K562 (cell line): Measurements from ENCODE around the gene PPP2R2D. TPM values are rescaled to one million over a fixed set of nuclear protein-coding genes. Genes with fewer than 3 reads are reported as not detected.

ENCODE experiments used
- ATAC-seq: fragments of 200-7000 bp; cut with Tn5 transposase; 3 replicates; pipeline ENCODE4 v1.9.1; 2020; ENCODE audit warnings: moderate library complexity
- BruUV-seq: library from RNA; stranded (reverse); fragments of 400-500 nt; replicated peaks from 2 replicates; lab custom pipeline; 2021; lab: Mats Ljungman, UMichigan
- CTCF ChIA-PET: fragments of 300-600 bp; formaldehyde crosslinking; extraction: SDS; loops from one replicate; lab custom pipeline; 2021; ENCODE audit warnings: low intra/inter-chr PET ratio; lab: Yijun Ruan, JAX
- POLR2A ChIA-PET: fragments of 300-600, 350-650 bp; sonication (Branson Sonifier 250); formaldehyde crosslinking; extraction: SDS; loops from one replicate; lab custom pipeline; 2021; ENCODE audit warnings: antibody characterized with exemption, inconsistent platforms; lab: Yijun Ruan, JAX
- DNase-seq, 4 experiments: peaks; one replicate each; pipeline versions ENCODE4 v3.0.0 to v3.0.0-alpha.2; 2011 to 2018; ENCODE audit warnings: low spot score in 3 of 4, mixed read lengths in 3 of 4; ENCODE audit errors: extremely low read depth in 1 of 4
- FAIRE-seq: peaks from 2 replicates; lab custom pipeline; 2011; peaks lifted over from hg19 to GRCh38; lab: Jason Lieb, UNC
- H2AFZ ChIP-seq: 2 replicates; pipeline ENCODE4 v1.6.0; 2011; ENCODE audit warnings: low read depth, low read length, control low read depth, inconsistent platforms
- H3K27ac ChIP-seq: fragments of 200-600 bp; 3 replicates; pipeline ENCODE4 v1.8.0; 2011; ENCODE audit warnings: low read depth, mild to moderate bottlenecking, control low read depth, inconsistent platforms, low read length, moderate library complexity, mixed read lengths; ENCODE audit errors: extremely low read depth
- H3K27me3 ChIP-seq, 2 experiments: fragments of 300-600 bp in 1 of 2; 2 replicates in 1 of 2; 3 replicates in 1 of 2; pipeline versions ENCODE4 v1.6.0 to v1.8.0; 2011; ENCODE audit warnings: inconsistent platforms in 2 of 2, low read length in 2 of 2, mild to moderate bottlenecking in 1 of 2, mixed read lengths in 1 of 2, moderate library complexity in 1 of 2; ENCODE audit not compliant: control insufficient read depth in 2 of 2, insufficient read depth in 2 of 2
- H3K36me3 ChIP-seq: fragments of 300-600 bp; 3 replicates; pipeline ENCODE4 v1.8.0; 2011; ENCODE audit warnings: mild to moderate bottlenecking, low read length, inconsistent platforms; ENCODE audit not compliant: control insufficient read depth, insufficient read depth
- H3K4me1 ChIP-seq, 2 experiments: fragments of 200-600 bp in 1 of 2; replicated peaks in 1 of 2; 2 replicates in 1 of 2; 3 replicates in 1 of 2; pipeline versions ENCODE4 v1.5.1 to v1.8.0; 2011; ENCODE audit warnings: inconsistent platforms in 2 of 2, low read length in 2 of 2, mild to moderate bottlenecking in 1 of 2, mixed read lengths in 1 of 2, moderate library complexity in 1 of 2; ENCODE audit not compliant: control insufficient read depth in 2 of 2, insufficient read depth in 2 of 2
- H3K4me2 ChIP-seq: 2 replicates; pipeline ENCODE4 v1.6.1; 2011; ENCODE audit warnings: low read length, control low read depth, inconsistent platforms, mixed read lengths; ENCODE audit not compliant: insufficient read depth
- H3K4me3 ChIP-seq: fragments of 200-600 bp; sonication (generic), shearing (Covaris generic); 2 replicates; pipeline ENCODE4 v1.5.1; 2016; ENCODE audit warnings: control low read depth, inconsistent platforms
- H3K79me2 ChIP-seq: fragments of 200-600 bp; 3 replicates; pipeline ENCODE4 v1.8.0; 2011; ENCODE audit warnings: low read length, inconsistent platforms; ENCODE audit not compliant: control insufficient read depth, insufficient read depth
- H3K9ac ChIP-seq, 2 experiments: 2 replicates each; pipeline versions ENCODE4 v1.6.0 to v1.6.1; 2011; ENCODE audit warnings: low read depth in 2 of 2, low read length in 2 of 2, control low read depth in 1 of 2, inconsistent platforms in 1 of 2, mild to moderate bottlenecking in 1 of 2, mixed read lengths in 1 of 2; ENCODE audit not compliant: insufficient read depth in 1 of 2
- H3K9me1 ChIP-seq: one replicate; pipeline ENCODE4 v1.6.0; 2011; ENCODE audit warnings: inconsistent platforms, mild to moderate bottlenecking, low read length, moderate library complexity; ENCODE audit not compliant: control insufficient read depth, insufficient read depth
- H3K9me3 ChIP-seq: replicated peaks from 2 replicates; pipeline ENCODE4 v1.5.1; 2011; ENCODE audit warnings: low read depth, low read length, inconsistent platforms; ENCODE audit not compliant: control insufficient read depth, insufficient read depth
- H4K20me1 ChIP-seq: replicated peaks from 2 replicates; pipeline ENCODE4 v1.6.1; 2011; ENCODE audit warnings: low read length, inconsistent platforms, mixed read lengths; ENCODE audit not compliant: control insufficient read depth, insufficient read depth
- CC2D1A ChIP-seq: fragments of 450-650 bp; IDR thresholded peaks from 2 replicates; pipeline ENCODE4 v1.6.1; 2017; ENCODE audit warnings: mild to moderate bottlenecking
- MYBL2 ChIP-seq, 2 experiments: fragments of 450-650 bp in 1 of 2; sonication (generic) in 1 of 2; formaldehyde crosslinking in 1 of 2; IDR thresholded peaks; 2 replicates each; pipeline versions ENCODE4 v1.6.1 to v1.8.1; 2017 to 2022; ENCODE audit warnings: borderline replicate concordance in 1 of 2, inconsistent platforms in 1 of 2, low read depth in 1 of 2, mild to moderate bottlenecking in 1 of 2, missing genetic modification reagents in 1 of 2, moderate library complexity in 1 of 2
- TCF3 ChIP-seq: sonication (generic); formaldehyde crosslinking; IDR thresholded peaks from 2 replicates; pipeline ENCODE4 v1.4.0; 2020; ENCODE audit warnings: mild to moderate bottlenecking, missing genetic modification reagents
- TCF7 ChIP-seq: sonication (generic); IDR thresholded peaks from 2 replicates; pipeline ENCODE4 v1.6.1; 2016; ENCODE audit warnings: antibody characterized with exemption, borderline replicate concordance
- ZFX ChIP-seq: sonication (generic); formaldehyde crosslinking; IDR thresholded peaks from 2 replicates; pipeline ENCODE4 v1.8.0; 2022; ENCODE audit warnings: mild to moderate bottlenecking, missing genetic modification reagents, moderate library complexity
- ZNF134 ChIP-seq: fragments of 250-450 bp; sonication (Bioruptor Pico); conservative IDR thresholded peaks from 2 replicates; pipeline ENCODE4 v1.4.0; 2020
- ZNF696 ChIP-seq: fragments of 250-450 bp; sonication (Bioruptor Pico); conservative IDR thresholded peaks from 2 replicates; pipeline ENCODE4 v1.4.0; 2020; ENCODE audit warnings: mild to moderate bottlenecking, moderate library complexity
- WGBS: fragments of 100-300 bp; shearing (Covaris generic); methylation state at CpG from one replicate; pipeline ENCODE4 v1.1.6; 2016; ENCODE audit warnings: low coverage, mixed read lengths; ENCODE audit not compliant: insufficient coverage; ENCODE audit errors: missing lambda C conversion rate; 5-methylcytosine and 5-hydroxymethylcytosine counted together
- in situ Hi-C: fragments of 300-500 bp; cut with MboI; formaldehyde crosslinking; loops from 4 replicates; pipeline ENCODE4 v1.15.0; 2018; ENCODE audit warnings: inconsistent platforms, mixed read lengths
- intact Hi-C: fragments of 100-400 bp; cut with micrococcal nuclease; formaldehyde crosslinking; loops from 2 replicates; pipeline ENCODE4 v1.14.2; 2022
- polyA plus RNA-seq, 8 experiments: library from polyadenylated mRNA; depleted of rRNA in 4 of 8; stranded (reverse) in 5 of 8; unstranded in 3 of 8; fragments of >200 nt; fragmentation: Nextera tagmentation in 2 of 8; fragmentation: Illumina TruSeq in 1 of 8; extraction: Ambion mirVana in 2 of 8; extraction: Trizol in 1 of 8; gene quantifications; 2 replicates each; pipeline versions ENCODE4 v1.2.1 to v1.2.3, GENCODE V29; 2011 to 2014; ENCODE audit warnings: inconsistent platforms in 1 of 8, missing spikeins in 1 of 8
- total RNA-seq, 7 experiments: library from RNA; depleted of rRNA in 6 of 7; stranded (reverse); fragments of >200 nt in 6 of 7; fragmentation: Illumina TruSeq in 2 of 7; extraction: Trizol in 2 of 7; gene quantifications; 2 replicates each; pipeline versions ENCODE4 v1.2.1 to v1.2.3, GENCODE V29; 2011 to 2021; ENCODE audit warnings: low replicate concordance in 1 of 7

Gene PPP2R2D
- total and polyA plus RNA-seq, 9 of the 15 experiments (the other 6 are each of a cell fraction or from before 2014, with no cell fraction given): 1.9 to 37.0 (median 26.8) TPM

DNA sequence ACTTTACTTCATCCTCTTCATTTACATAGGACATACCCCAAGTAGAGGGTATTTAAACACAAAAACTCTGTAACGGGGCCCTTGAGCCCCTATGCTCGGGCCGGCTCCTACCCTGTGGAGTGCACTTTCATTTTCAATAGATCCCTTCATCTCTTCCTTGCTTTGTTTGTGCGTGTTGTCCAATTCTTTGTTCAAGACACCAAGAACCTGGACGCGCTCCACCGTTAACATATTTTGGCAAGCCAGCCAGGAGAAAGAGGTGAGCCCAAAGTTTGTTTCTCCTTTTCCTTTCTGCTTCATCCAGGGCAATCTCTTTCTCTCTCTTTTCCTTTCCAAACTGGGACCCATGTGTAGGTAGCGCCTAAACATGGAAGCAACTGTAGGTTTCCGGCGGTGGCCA is 106.9 kb downstream of the PPP2R2D start:
- in situ Hi-C loops (no loop called here), intact Hi-C loops (no loop called here)
- H3K27ac ChIP-seq: no peak overlapping the region
- H3K79me2 ChIP-seq: no peaks in the 10 kb centered on the region
- no peaks in the 10 kb centered on the region for H3K36me3 ChIP-seq
- no peak overlapping the region for H3K4me2 ChIP-seq
- peaks cover 0 to 5% of the 10 kb centered on the region in 2 experiments; a peak in 3 of 5 replicates for H3K4me1 ChIP-seq
- no peaks in the 10 kb centered on the region for H3K9me1 ChIP-seq
- no peak for FAIRE-seq
- no peak overlapping the region for H3K4me3 ChIP-seq
- H3K9ac ChIP-seq: no peak overlapping the region
- no peak for DNase-seq
- CTCF ChIA-PET: interaction anchor here (0.6 kb wide), 1 partner anchor 64 kb away, joined by 3 read pairs; no protein-coding TSS in a partner anchor
- POLR2A ChIA-PET: interaction anchor here (1.2 kb wide), 1 partner anchor 11 kb away, joined by 5 read pairs; no protein-coding TSS in a partner anchor
- TF ChIP-seq TCF7: no peak
- TF ChIP-seq ZNF134: no peak
- no peak for TF ChIP-seq ZFX (CRISPR knock-in tag)
- no peak for TF ChIP-seq ZNF696 (CRISPR knock-in tag)
- TF ChIP-seq MYBL2 (IDR thresholded peaks at IDR 0.05; ENCODE audit: low read depth): no peak
- TF ChIP-seq MYBL2 (CRISPR knock-in tag; IDR thresholded peaks at IDR 0.05; ENCODE audit: borderline replicate concordance): no peak
- TF ChIP-seq CC2D1A: no peak
- TF ChIP-seq TCF3: no peak
- BruUV-seq: no TSS peak
- H4K20me1 ChIP-seq: no peaks in the 10 kb centered on the region
- no peaks in the 10 kb centered on the region for H3K27me3 ChIP-seq
- H3K9me3 ChIP-seq: peaks cover 2% of the 10 kb centered on the region; the same call in 1 of the 2 replicates
- ATAC-seq: no peak
- WGBS: 69% methylated on average over 8 of the region's 10 CpGs
- no peak overlapping the region for H2AFZ ChIP-seq

Other genes with a start within 250 kb of the PPP2R2D start
- 76.1 and 83.0 TPM in 2 replicates for gene BNIP3, start 80.9 kb downstream of the PPP2R2D start, total RNA-seq (2014; rRNA removed)
- gene BNIP3, start 80.9 kb downstream of the PPP2R2D start, total RNA-seq (2014; rRNA removed; fragmentation: Illumina TruSeq; extraction: Trizol): 39.7 and 40.7 TPM in 2 replicates
- 25.0 and 25.9 TPM in 2 replicates for gene BNIP3, start 80.9 kb downstream of the PPP2R2D start, total RNA-seq (2015; rRNA removed; fragmentation: Illumina TruSeq; extraction: Trizol)
- gene BNIP3, start 80.9 kb downstream of the PPP2R2D start, total RNA-seq (2021): 41.7 and 42.2 TPM in 2 replicates
- gene BNIP3, start 80.9 kb downstream of the PPP2R2D start, polyA plus RNA-seq (2011; rRNA removed): 119 and 124 TPM in 2 replicates
- 46.9 and 54.9 TPM in 2 replicates for gene BNIP3, start 80.9 kb downstream of the PPP2R2D start, polyA plus RNA-seq (2014; fragmentation: Illumina TruSeq; extraction: Trizol)
- 10 to 100 TPM in 1 of 2 experiments, 1 to 10 TPM in 1; 9.2 to 10.7 TPM for gene BNIP3, start 80.9 kb downstream of the PPP2R2D start, polyA plus RNA-seq (2014; fragmentation: Nextera tagmentation; extraction: Ambion mirVana)
- gene BNIP3, start 80.9 kb downstream of the PPP2R2D start, polyA plus RNA-seq (2014; rRNA removed): 68.9 and 75.9 TPM in 2 replicates
- not detected in 2 replicates for gene JAKMIP3, start 164.9 kb downstream of the PPP2R2D start, total RNA-seq (2014; rRNA removed)
- not detected in 2 replicates for gene JAKMIP3, start 164.9 kb downstream of the PPP2R2D start, total RNA-seq (2014; rRNA removed; fragmentation: Illumina TruSeq; extraction: Trizol)
- gene JAKMIP3, start 164.9 kb downstream of the PPP2R2D start, total RNA-seq (2015; rRNA removed; fragmentation: Illumina TruSeq; extraction: Trizol): 0.04 TPM in 1 of 2 replicates, not detected in the other
- gene JAKMIP3, start 164.9 kb downstream of the PPP2R2D start, total RNA-seq (2021): not detected in 2 replicates
- gene JAKMIP3, start 164.9 kb downstream of the PPP2R2D start, polyA plus RNA-seq (2011; rRNA removed): 0.01 TPM in 1 of 2 replicates, not detected in the other
- not detected in 2 replicates for gene JAKMIP3, start 164.9 kb downstream of the PPP2R2D start, polyA plus RNA-seq (2014; fragmentation: Illumina TruSeq; extraction: Trizol)
- gene JAKMIP3, start 164.9 kb downstream of the PPP2R2D start, polyA plus RNA-seq (2014; fragmentation: Nextera tagmentation; extraction: Ambion mirVana): not detected
- gene JAKMIP3, start 164.9 kb downstream of the PPP2R2D start, polyA plus RNA-seq (2014; rRNA removed): 0.01 TPM in 1 of 2 replicates, not detected in the other